ENCODE data around the gene CCDC69. TPM values are rescaled to one million over a fixed set of nuclear protein-coding genes. Genes with fewer than 3 reads are reported as not detected.

The CCDC69 gene
- total RNA-seq, 4 donors from 2014 or later = 204 to 317 (median 256) TPM

DNA sequence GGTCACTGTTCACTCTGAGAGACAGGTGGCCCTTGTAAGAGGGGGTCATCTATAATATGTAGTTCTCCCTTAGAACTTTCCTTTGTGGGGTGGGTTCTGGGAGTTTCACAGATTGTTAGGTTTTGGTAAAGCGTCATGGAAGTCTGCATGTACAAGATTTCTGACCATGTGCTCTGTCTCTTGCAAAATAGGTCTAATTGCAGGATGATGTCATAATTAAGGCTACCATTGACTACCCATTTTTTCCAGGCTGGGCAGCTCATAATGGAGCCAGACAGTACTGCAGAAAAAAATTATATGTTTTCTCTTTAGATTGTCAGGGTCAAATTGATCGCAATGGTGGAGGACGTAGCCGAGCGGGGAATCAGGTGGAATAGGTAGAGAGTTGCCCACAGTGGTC lies 25.4 kb upstream of the CCDC69 start:
- WGBS, 2 donors (ENCODE audit: low coverage in 1 of 2) = 67 to 85% methylated on average over 3 to 5 of the region's 5 CpGs
- Histone ChIP-seq H3K4me3 (no peak overlapping the region), H3K27me3 (no peaks in the 10 kb centered on the region), H3K4me1 (peaks cover 0 to 18% (median 13%) of the 10 kb centered on the region in 3 donors), H3K36me3 (no peaks in the 10 kb centered on the region), H3K27ac (no peak overlapping the region), H3K9me3 (no peaks in the 10 kb centered on the region)
- TF ChIP-seq, protein P1, sequence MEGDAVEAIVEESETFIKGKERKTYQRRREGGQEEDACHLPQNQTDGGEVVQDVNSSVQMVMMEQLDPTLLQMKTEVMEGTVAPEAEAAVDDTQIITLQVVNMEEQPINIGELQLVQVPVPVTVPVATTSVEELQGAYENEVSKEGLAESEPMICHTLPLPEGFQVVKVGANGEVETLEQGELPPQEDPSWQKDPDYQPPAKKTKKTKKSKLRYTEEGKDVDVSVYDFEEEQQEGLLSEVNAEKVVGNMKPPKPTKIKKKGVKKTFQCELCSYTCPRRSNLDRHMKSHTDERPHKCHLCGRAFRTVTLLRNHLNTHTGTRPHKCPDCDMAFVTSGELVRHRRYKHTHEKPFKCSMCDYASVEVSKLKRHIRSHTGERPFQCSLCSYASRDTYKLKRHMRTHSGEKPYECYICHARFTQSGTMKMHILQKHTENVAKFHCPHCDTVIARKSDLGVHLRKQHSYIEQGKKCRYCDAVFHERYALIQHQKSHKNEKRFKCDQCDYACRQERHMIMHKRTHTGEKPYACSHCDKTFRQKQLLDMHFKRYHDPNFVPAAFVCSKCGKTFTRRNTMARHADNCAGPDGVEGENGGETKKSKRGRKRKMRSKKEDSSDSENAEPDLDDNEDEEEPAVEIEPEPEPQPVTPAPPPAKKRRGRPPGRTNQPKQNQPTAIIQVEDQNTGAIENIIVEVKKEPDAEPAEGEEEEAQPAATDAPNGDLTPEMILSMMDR (IDR thresholded peaks at IDR 0.05) = no peak
- TF ChIP-seq POLR2A (IDR thresholded peaks at IDR 0.05) (no peak), EP300 (IDR thresholded peaks at IDR 0.05) (no peak), POLR2AphosphoS5 (IDR thresholded peaks at IDR 0.05) (no peak)
- no peak for ATAC-seq

- no peak for ATAC-seq
Observed at GRCh38 chr5:151248651-151249050, 24.8 kb upstream of the CCDC69 start.

DNA sequence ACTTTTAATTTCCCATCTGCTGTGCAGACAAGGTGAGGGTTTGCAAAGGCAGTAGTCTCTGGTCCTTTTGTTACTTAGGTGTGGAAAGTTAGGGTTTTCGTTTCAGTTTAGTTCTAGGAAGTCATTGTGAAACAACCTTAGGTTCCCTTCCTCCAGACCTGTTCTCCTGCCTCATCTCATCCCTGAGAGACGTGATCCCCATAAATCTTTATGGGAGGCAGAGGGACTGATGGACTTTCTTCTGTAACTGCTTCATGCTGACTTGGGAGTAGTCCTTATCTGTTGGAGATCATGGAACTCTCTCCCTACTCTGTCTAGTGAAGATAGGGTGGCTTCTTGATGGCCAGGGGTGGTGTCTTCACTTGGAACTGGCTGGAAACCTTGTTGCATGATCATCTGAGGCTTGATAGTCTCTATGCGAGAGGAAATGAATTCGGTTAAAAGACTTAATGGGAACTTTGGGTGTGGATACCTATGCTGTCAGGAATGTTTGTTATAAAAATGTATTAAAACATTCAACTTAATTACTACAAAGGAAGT lies 21.9 kb upstream of the CCDC69 start:
- no peak for ATAC-seq
- TF ChIP-seq EP300 (IDR thresholded peaks at IDR 0.05) = no peak
- no peak for TF ChIP-seq POLR2AphosphoS5 (IDR thresholded peaks at IDR 0.05)
- no peak for TF ChIP-seq POLR2A (IDR thresholded peaks at IDR 0.05)
- TF ChIP-seq, protein P1 (IDR thresholded peaks at IDR 0.05) = no peak
- Histone ChIP-seq H3K27ac (no peak overlapping the region), H3K4me1 (no peaks in the 10 kb centered on the region), H3K36me3 (no peaks in the 10 kb centered on the region), H3K9me3 (no peaks in the 10 kb centered on the region), H3K4me3 (no peak overlapping the region), H3K27me3 (no peaks in the 10 kb centered on the region)
- 78 to 91% methylated on average over 3 to 4 of the region's 4 CpGs for WGBS, 2 donors (ENCODE audit: low coverage in 1 of 2)

More at GRCh38 chr5:151248651-151249050, 24.8 kb upstream of the CCDC69 start:
- no peak overlapping the region for H3K27ac ChIP-seq
- H3K9me3 ChIP-seq = no peaks in the 10 kb centered on the region
- TF ChIP-seq EP300 (IDR thresholded peaks at IDR 0.05) = no peak
- TF ChIP-seq, protein P1 (IDR thresholded peaks at IDR 0.05) = no peak
- H3K4me1 ChIP-seq = peaks cover 0 to 11% (median 6%) of the 10 kb centered on the region in 3 donors
- 50% methylated on average over 1 of the region's 2 CpGs; no CpG with 5 or more reads in 1 of the 2 donors for WGBS, 2 donors (ENCODE audit: low coverage in 1 of 2)
- H3K36me3 ChIP-seq = no peaks in the 10 kb centered on the region
- no peaks in the 10 kb centered on the region for H3K27me3 ChIP-seq
- H3K4me3 ChIP-seq = no peak overlapping the region

DNA sequence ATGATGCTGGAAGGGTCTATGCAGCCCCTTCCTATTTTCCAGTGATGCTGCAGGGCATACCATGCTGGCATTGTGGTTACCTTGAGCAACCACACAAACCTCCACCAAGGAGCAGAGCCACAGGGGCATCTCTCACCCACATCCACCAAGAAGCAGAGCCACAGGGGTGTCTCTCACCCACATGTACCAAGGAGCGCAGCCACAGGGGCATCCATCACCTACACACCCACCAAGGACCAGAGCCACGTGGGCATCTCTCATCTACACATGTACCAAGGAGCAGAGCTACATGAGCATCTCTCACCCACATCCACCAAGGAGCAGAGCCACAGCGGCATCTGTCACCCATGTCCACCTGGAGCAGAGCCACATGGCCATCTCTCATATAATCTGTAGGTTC lies 20.3 kb upstream of the CCDC69 start:
- no peak for ATAC-seq

DNA sequence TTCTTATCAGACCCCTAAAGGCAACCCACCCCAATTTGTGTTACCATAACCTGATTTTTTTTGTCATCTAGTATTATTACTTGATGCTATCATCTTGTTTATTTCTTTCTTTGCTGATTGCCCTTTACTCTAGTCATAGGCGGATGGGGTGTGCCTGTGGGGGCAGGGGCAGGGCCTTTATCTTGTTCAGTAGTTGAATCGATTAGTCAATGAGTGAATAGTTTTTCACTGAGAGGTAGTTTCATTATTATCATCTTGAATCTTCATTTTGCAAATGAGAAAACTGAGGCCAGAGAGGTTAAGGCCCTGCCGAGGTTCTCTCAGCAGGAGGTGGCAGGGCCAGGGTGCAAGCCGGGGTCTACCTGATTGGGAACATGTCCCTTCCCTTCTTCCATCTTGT lies 19.7 kb upstream of the CCDC69 start:
- H3K27me3 ChIP-seq = no peaks in the 10 kb centered on the region
- H3K9me3 ChIP-seq = no peaks in the 10 kb centered on the region
- 77% methylated on average over 2 to 3 of the region's 4 CpGs for WGBS, 2 donors (ENCODE audit: low coverage in 1 of 2)
- peaks cover 0 to 11% (median 6%) of the 10 kb centered on the region in 3 donors for H3K4me1 ChIP-seq
- ATAC-seq = no peak
- H3K27ac ChIP-seq = no peak overlapping the region
- no peak overlapping the region for H3K4me3 ChIP-seq
- TF ChIP-seq, protein P1 (IDR thresholded peaks at IDR 0.05) = no peak
- TF ChIP-seq POLR2AphosphoS5 (IDR thresholded peaks at IDR 0.05) = no peak
- no peak for TF ChIP-seq POLR2A (IDR thresholded peaks at IDR 0.05)
- no peak for TF ChIP-seq EP300 (IDR thresholded peaks at IDR 0.05)
- H3K36me3 ChIP-seq = no peaks in the 10 kb centered on the region

More for the DNA sequence above, 20.3 kb upstream of the CCDC69 start:
- WGBS, 2 donors (ENCODE audit: low coverage in 1 of 2) = 100% methylated on average over 2 of the region's 3 CpGs
- TF ChIP-seq, protein P1 (IDR thresholded peaks at IDR 0.05) = no peak
- TF ChIP-seq EP300 (IDR thresholded peaks at IDR 0.05) (no peak), POLR2AphosphoS5 (IDR thresholded peaks at IDR 0.05) (no peak), POLR2A (IDR thresholded peaks at IDR 0.05) (no peak)
- no peak overlapping the region for H3K4me3 ChIP-seq
- peaks cover 0 to 5% (median 0%) of the 10 kb centered on the region in 3 donors for H3K4me1 ChIP-seq
- no peaks in the 10 kb centered on the region for H3K27me3 ChIP-seq
- H3K27ac ChIP-seq = no peak overlapping the region
- no peaks in the 10 kb centered on the region for H3K36me3 ChIP-seq
- H3K9me3 ChIP-seq = no peaks in the 10 kb centered on the region
